BJ (cell line): ENCODE data around the gene FOSL1. TPM values are rescaled to one million over a fixed set of nuclear protein-coding genes. Genes with fewer than 3 reads are reported as not detected.
A peak's percentile ranks its signal among the peaks of the same experiment; 100 is the strongest.

Source experiments
- CTCF ChIA-PET: fragments of 350-600 bp; formaldehyde crosslinking; extraction: SDS; loops from one replicate; lab custom pipeline; 2021; ENCODE audit warnings: antibody characterized with exemption, inconsistent platforms; lab: Yijun Ruan, JAX
- POLR2A ChIA-PET: fragments of 300-600 bp; sonication (Branson Sonifier 250); formaldehyde crosslinking; extraction: SDS; loops from one replicate; lab custom pipeline; 2021; ENCODE audit warnings: antibody characterized with exemption; lab: Charles Lee
- DNase-seq: peaks from one replicate; pipeline ENCODE4 v3.0.0-alpha.2; 2011; ENCODE audit warnings: low read depth
- H3K27me3 ChIP-seq: 2 replicates; pipeline ENCODE4 v1.6.0; 2011; ENCODE audit warnings: low read length; ENCODE audit not compliant: control insufficient read depth, insufficient read depth
- H3K36me3 ChIP-seq: 2 replicates; pipeline ENCODE4 v1.5.1; 2011; ENCODE audit warnings: low read length; ENCODE audit not compliant: control insufficient read depth, insufficient read depth
- H3K4me3 ChIP-seq: 2 replicates; pipeline ENCODE4 v1.5.1; 2011; ENCODE audit warnings: low read depth, mild to moderate bottlenecking, control low read depth, low read length
- CTCF ChIP-seq: IDR thresholded peaks from 2 replicates; pipeline ENCODE4 v1.5.1; 2011; ENCODE audit warnings: low read depth, mild to moderate bottlenecking, control low read depth, inconsistent platforms, low read length, moderate library complexity; ENCODE audit not compliant: insufficient read depth
- polyA minus RNA-seq: library from RNA; depleted of rRNA, polyadenylated mRNA; stranded (reverse); fragments of >200 nt; gene quantifications from 2 replicates; pipeline ENCODE4 v1.2.3, GENCODE V29; 2011; rRNA and poly(A)+ RNA removed
- polyA plus RNA-seq: library from polyadenylated mRNA; depleted of rRNA; stranded (reverse); fragments of >200 nt; gene quantifications from 2 replicates; pipeline ENCODE4 v1.2.3, GENCODE V29; 2011; rRNA removed

FOSL1 gene
- polyA plus RNA-seq (8.2 and 10.3 TPM in 2 replicates), polyA minus RNA-seq (9.4 and 15.9 TPM in 2 replicates)

- POLR2A ChIA-PET = interaction anchor here (0.6 to 1.8 kb wide), 5 partner anchors 10 to 401 kb away, joined by 3 to 19 read pairs (median 3); partner anchors contain the start of genes CCDC85B and MALAT1
- CTCF ChIA-PET = interaction anchor here (0.8 to 11.3 kb wide), 5 partner anchors 11 to 189 kb away, joined by 3 to 130 read pairs (median 3); partner anchors contain the start of genes CCDC85B, FIBP and KAT5
- peak; percentile 82 for DNase-seq
- peak within 1 kb of the TSS; percentile 86 for H3K4me3 ChIP-seq
- H3K27me3 ChIP-seq = no peaks in the 10 kb centered on the region
- peaks cover 3% of the 10 kb centered on the region for H3K36me3 ChIP-seq
- no peak for TF ChIP-seq CTCF
These were observed at the start of gene FOSL1 for GRCh38 chr11:65900125-65900898. Gene FOSL1, minus strand, starts transcription at chr11:65900388. Its CDS starts 49 bp downstream, at chr11:65900339.

DNA sequence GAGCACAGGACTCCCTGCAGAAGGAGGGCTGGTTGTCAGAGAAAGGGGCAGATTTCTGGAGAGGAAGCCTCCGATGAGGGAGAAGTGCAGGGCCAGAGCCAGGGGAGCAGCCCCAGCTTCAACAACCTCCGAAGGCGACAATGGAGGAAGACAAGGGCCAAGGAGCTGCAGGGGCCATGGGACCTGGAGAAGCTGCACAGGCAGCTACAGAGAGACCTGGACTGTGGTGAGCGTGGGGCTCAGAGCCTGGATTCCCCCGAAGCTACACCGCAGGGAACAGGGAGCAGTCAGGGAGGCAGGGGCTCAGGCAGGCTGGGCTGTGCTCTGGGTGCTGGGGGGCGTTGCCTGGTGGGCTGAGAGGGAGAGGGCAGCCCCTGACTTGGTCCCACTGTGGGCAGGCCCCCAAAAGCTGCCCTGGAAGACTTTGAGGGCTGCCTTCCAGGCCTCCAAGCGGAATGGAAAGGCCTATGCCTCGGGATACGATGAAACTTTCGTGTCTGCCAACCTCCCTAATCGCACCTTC, 47.5 kb upstream of the FOSL1 start:
- H3K4me3 ChIP-seq = no peak overlapping the region
- ChIA-PET POLR2A (interaction anchor here (0.5 kb wide), 1 partner anchor 242 kb away, joined by 5 read pairs; no protein-coding TSS in a partner anchor), CTCF (interaction anchor here (0.9 to 1.3 kb wide), 3 partner anchors 59 to 237 kb away, joined by 3 read pairs; partner anchors contain the start of gene MUS81)
- no peak for DNase-seq
- H3K36me3 ChIP-seq = no peaks in the 10 kb centered on the region
- no peaks in the 10 kb centered on the region for H3K27me3 ChIP-seq
- TF ChIP-seq CTCF = no peak

- no peak overlapping the region for H3K4me3 ChIP-seq
- no peak for DNase-seq
- ChIA-PET CTCF (interaction anchor here (1.2 to 1.3 kb wide), 2 partner anchors 58 to 87 kb away, joined by 3 read pairs; partner anchors contain the start of gene MUS81), POLR2A (interaction anchor here (0.5 kb wide), 1 partner anchor 241 kb away, joined by 5 read pairs; no protein-coding TSS in a partner anchor)
- H3K36me3 ChIP-seq = no peaks in the 10 kb centered on the region
- no peak for TF ChIP-seq CTCF
- no peaks in the 10 kb centered on the region for H3K27me3 ChIP-seq
These were observed 46.9 kb upstream of the FOSL1 start for GRCh38 chr11:65947133-65947532.

- no peaks in the 10 kb centered on the region for H3K36me3 ChIP-seq
- H3K4me3 ChIP-seq = no peak overlapping the region
- no peaks in the 10 kb centered on the region for H3K27me3 ChIP-seq
- DNase-seq = no peak
- ChIA-PET CTCF (interaction anchor here (1.2 to 1.3 kb wide), 2 partner anchors 58 to 87 kb away, joined by 3 read pairs; partner anchors contain the start of gene MUS81), POLR2A (no interaction called here)
- TF ChIP-seq CTCF = no peak
These were observed 46.5 kb upstream of the FOSL1 start for GRCh38 chr11:65946655-65947054.
